Peyer's patch (tissue), 4 donors: ENCODE results near the gene SGMS2. TPM values are rescaled to one million over a fixed set of nuclear protein-coding genes. Genes with fewer than 3 reads are reported as not detected.

Experiments used
- DNase-seq, 3 donors: peaks; one replicate each; pipeline ENCODE4 v3.0.0-alpha.2; 2017 to 2019
- H3K27ac ChIP-seq, 4 donors: fragments of 200-600 bp; sonication (generic); one replicate each; pipeline ENCODE4 v1.5.1; 2016 to 2019
- H3K27me3 ChIP-seq, 2 donors: fragments of 200-600 bp; sonication (generic); one replicate each; pipeline ENCODE4 v1.5.1; 2019
- H3K36me3 ChIP-seq, 3 donors: fragments of 200-600 bp; sonication (generic); one replicate each; pipeline ENCODE4 v1.5.1; 2016 to 2019
- H3K4me1 ChIP-seq, 4 donors: fragments of 200-600 bp; sonication (generic); one replicate each; pipeline ENCODE4 v1.5.1; 2016 to 2019
- H3K4me3 ChIP-seq, 4 donors: fragments of 200-600 bp; sonication (generic); 1 replicate in 3 of 4; 2 replicates in 1 of 4; pipeline ENCODE4 v1.5.1; 2016 to 2019; ENCODE audit warnings: mild to moderate bottlenecking in 1 of 4
- H3K9me3 ChIP-seq, 4 donors: fragments of 200-600 bp; sonication (generic); one replicate each; pipeline ENCODE4 v1.5.1; 2016 to 2019; ENCODE audit warnings: mild to moderate bottlenecking in 1 of 4
- CTCF ChIP-seq, 6 experiments: fragments of 450-650 bp in 4 of 6; fragments of 200-600 bp in 2 of 6; sonication (generic) in 1 of 6; IDR thresholded peaks; one replicate each; pipeline ENCODE4 v1.5.1; 2017 to 2019; ENCODE audit warnings: antibody characterized with exemption in 6 of 6, mild to moderate bottlenecking in 3 of 6, moderate library complexity in 1 of 6
- POLR2A ChIP-seq, 2 donors: fragments of 450-650 bp; IDR thresholded peaks; one replicate each; pipeline ENCODE4 v1.5.1; 2017; ENCODE audit warnings: antibody characterized with exemption in 2 of 2, mild to moderate bottlenecking in 2 of 2, moderate library complexity in 2 of 2
- total RNA-seq, 4 donors: library from RNA; depleted of rRNA; stranded (reverse); fragments of >200 nt; gene quantifications; one replicate each; pipeline ENCODE4 v1.1.0, GENCODE V29; 2016

The SGMS2 gene
- total RNA-seq, 4 donors from 2014 or later = 40.4 to 350 (median 254) TPM

DNA sequence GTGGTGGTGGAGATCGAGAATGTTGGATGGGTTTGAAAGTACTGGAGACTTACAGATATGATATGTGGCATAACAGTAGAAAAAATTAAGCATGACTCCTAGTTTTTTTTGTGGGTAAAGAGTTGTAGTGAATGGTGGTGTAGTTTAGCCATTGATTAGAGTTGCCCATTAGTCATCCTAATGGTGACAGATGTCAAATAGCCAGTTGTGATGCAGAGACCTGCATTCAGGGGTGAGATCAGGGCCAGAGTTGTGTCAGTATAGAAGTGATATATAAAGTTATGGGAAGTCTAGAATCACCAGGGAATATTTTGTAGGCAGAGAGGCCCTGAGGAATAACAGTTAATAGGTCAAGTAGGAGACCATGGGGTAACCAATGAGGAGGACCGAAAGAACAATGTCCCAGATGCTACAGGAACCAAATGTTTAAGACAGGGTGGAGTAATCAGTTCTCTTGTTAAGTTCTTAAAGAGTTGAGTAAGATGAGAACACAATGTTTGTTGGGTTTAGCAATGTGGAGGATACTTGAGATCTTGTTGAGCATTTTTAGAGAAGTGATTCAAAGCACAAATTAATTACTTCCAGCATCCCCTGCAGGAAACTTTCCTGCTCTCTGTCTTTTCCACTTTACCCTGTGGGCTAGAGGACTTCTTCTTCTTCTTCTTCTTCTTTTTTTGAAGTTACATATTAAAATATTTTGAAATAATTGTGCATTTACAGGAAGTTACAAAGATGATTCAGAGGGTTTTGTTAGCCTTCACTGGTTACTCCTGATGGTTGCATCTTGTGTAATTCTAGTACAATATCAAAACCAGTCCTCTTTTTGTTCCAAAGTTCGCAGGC, 13.3 kb downstream of the SGMS2 start:
- no peak for TF ChIP-seq CTCF (IDR thresholded peaks at IDR 0.05)
- no peak for TF ChIP-seq POLR2A (IDR thresholded peaks at IDR 0.05)
- Histone ChIP-seq H3K36me3 (no peaks in the 10 kb centered on the region), H3K27ac (peak overlapping the region in 2 of 4 donors; percentile 24 to 44), H3K4me1 (peaks cover 0 to 22% (median 0%) of the 10 kb centered on the region in 4 donors), H3K4me3 (no peak overlapping the region), H3K9me3 (no peaks in the 10 kb centered on the region), H3K27me3 (no peaks in the 10 kb centered on the region)
- DNase-seq = no peak

DNA sequence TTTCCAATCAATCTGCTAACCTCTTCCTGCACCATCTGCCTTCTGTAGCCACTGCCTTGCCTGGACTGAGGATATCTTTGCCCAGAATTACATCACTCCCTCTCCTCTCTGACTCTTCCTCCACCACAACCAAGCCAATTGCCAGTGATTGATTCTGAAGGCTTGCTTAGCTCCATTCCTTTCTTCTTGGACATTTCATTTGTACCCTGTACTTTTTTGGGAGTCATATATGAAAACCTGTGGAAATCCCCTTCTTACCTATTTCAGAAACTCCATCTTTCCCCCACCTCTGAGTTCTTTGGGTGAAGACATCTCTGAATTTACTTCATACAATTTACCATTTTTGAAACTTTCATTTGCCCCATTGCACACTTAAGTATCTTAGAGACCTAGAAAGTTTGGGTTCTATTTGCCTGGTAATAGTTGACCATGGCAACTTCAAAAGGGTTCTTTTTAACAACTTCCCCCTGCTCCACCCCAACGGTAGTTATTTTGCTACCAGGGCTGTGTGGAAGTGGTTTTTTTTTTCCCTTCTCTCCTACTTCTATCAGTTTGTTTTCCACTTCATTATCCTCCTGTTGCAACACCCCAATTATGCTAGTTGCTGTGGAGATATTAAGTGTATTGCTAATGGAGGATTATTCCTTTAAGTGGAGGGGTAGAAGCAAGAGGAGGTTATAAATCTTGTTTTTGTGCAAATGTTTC, 14.3 kb downstream of the SGMS2 start:
- H3K36me3 ChIP-seq = no peaks in the 10 kb centered on the region
- H3K27me3 ChIP-seq = no peaks in the 10 kb centered on the region
- H3K27ac ChIP-seq = peak overlapping the region in 2 of 4 donors; percentile 12 to 24
- no peak for DNase-seq
- no peaks in the 10 kb centered on the region for H3K9me3 ChIP-seq
- H3K4me1 ChIP-seq = peaks cover 0 to 22% (median 0%) of the 10 kb centered on the region in 4 donors
- TF ChIP-seq POLR2A (IDR thresholded peaks at IDR 0.05) (no peak), CTCF (IDR thresholded peaks at IDR 0.05) (no peak)
- H3K4me3 ChIP-seq = no peak overlapping the region

GRCh38 chr4:107843391-107843790, 18.7 kb downstream of the SGMS2 start:
- Histone ChIP-seq H3K36me3 (no peaks in the 10 kb centered on the region), H3K27ac (no peak overlapping the region), H3K27me3 (no peaks in the 10 kb centered on the region), H3K4me1 (no peaks in the 10 kb centered on the region), H3K4me3 (no peak overlapping the region), H3K9me3 (no peaks in the 10 kb centered on the region)
- DNase-seq = no peak
- TF ChIP-seq CTCF (IDR thresholded peaks at IDR 0.05) (no peak), POLR2A (IDR thresholded peaks at IDR 0.05) (no peak)

- Histone ChIP-seq H3K27ac (no peak overlapping the region), H3K4me1 (no peaks in the 10 kb centered on the region), H3K9me3 (no peaks in the 10 kb centered on the region), H3K27me3 (no peaks in the 10 kb centered on the region), H3K4me3 (no peak overlapping the region), H3K36me3 (no peaks in the 10 kb centered on the region)
- no peak for DNase-seq
- no peak for TF ChIP-seq POLR2A (IDR thresholded peaks at IDR 0.05)
- no peak for TF ChIP-seq CTCF (IDR thresholded peaks at IDR 0.05)
These were observed 20.9 kb downstream of the SGMS2 start for GRCh38 chr4:107845681-107846080.

DNA sequence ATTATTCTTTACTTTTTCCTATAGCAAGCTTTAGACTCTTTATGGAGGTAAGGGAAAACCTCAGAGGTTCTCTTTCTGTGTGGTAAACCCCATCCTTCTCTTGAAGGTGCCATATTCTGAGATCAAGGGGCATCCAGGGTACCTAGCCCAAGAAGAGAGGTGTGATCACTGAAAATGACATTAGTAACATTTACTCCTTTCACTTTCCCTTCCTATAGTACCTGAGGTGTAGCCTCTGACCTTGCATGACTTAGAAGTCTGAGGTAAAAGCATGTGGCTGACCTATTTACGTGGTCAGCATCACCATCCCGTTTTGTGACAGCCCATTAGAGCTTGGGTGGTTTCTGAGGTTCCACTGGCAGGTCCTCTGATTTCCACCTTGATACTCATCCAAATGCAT, 25.7 kb downstream of the SGMS2 start:
- TF ChIP-seq CTCF (IDR thresholded peaks at IDR 0.05) (no peak), POLR2A (IDR thresholded peaks at IDR 0.05) (no peak)
- DNase-seq = no peak
- no peak overlapping the region for H3K27ac ChIP-seq

More for the DNA sequence above, 25.7 kb downstream of the SGMS2 start:
- Histone ChIP-seq H3K9me3 (no peaks in the 10 kb centered on the region), H3K36me3 (no peaks in the 10 kb centered on the region), H3K4me1 (peaks cover 0 to 8% (median 0%) of the 10 kb centered on the region in 4 donors), H3K27me3 (no peaks in the 10 kb centered on the region), H3K4me3 (no peak overlapping the region)
